Glutamatergic neuron (in vitro differentiated cells): Measurements from ENCODE around the gene ZNF174. TPM values are rescaled to one million over a fixed set of nuclear protein-coding genes. Genes with fewer than 3 reads are reported as not detected.

Experiments used
- DNase-seq: peaks from one replicate; pipeline ENCODE4 v3.0.0; 2022
- H3K27ac Mint-ChIP-seq: one replicate; pipeline ENCODE4 v1.8.0; 2020; ENCODE audit warnings: mild to moderate bottlenecking, mixed read lengths, inconsistent platforms; ENCODE audit not compliant: unreplicated experiment
- H3K27me3 Mint-ChIP-seq: one replicate; pipeline ENCODE4 v1.8.0; 2020; ENCODE audit warnings: mild to moderate bottlenecking, moderate library complexity, mixed read lengths, inconsistent platforms; ENCODE audit not compliant: unreplicated experiment
- H3K36me3 Mint-ChIP-seq: one replicate; pipeline ENCODE4 v1.8.0; 2020; ENCODE audit warnings: mild to moderate bottlenecking, mixed read lengths, inconsistent platforms; ENCODE audit not compliant: unreplicated experiment
- H3K4me1 Mint-ChIP-seq: one replicate; pipeline ENCODE4 v1.8.0; 2020; ENCODE audit warnings: mild to moderate bottlenecking, low read depth, mixed read lengths, inconsistent platforms; ENCODE audit not compliant: unreplicated experiment
- H3K4me3 Mint-ChIP-seq: one replicate; pipeline ENCODE4 v1.8.0; 2020; ENCODE audit warnings: mild to moderate bottlenecking, mixed read lengths, inconsistent platforms; ENCODE audit not compliant: unreplicated experiment
- H3K9me3 Mint-ChIP-seq: one replicate; pipeline ENCODE4 v1.8.0; 2020; ENCODE audit warnings: mild to moderate bottlenecking, moderate library complexity, mixed read lengths, inconsistent platforms; ENCODE audit not compliant: unreplicated experiment
- total RNA-seq: library from RNA; stranded (reverse); fragmentation: NEBNext Ultra II Directional; extraction: Animal tissue kit (Norgen Biotek cat#: 25700); gene quantifications from one replicate; pipeline ENCODE4 v1.2.1, GENCODE V29; 2021; ENCODE audit not compliant: unreplicated experiment
- TF ChIP-seq, protein P1 (sequence below): fragments of 200-600 bp; sonication (generic); IDR thresholded peaks from one replicate; pipeline ENCODE4 v1.5.0; 2021; ENCODE audit not compliant: partially characterized antibody, unreplicated experiment

Gene ZNF174
- total RNA-seq, 1 donor from 2014 or later = 16.3 TPM

DNA sequence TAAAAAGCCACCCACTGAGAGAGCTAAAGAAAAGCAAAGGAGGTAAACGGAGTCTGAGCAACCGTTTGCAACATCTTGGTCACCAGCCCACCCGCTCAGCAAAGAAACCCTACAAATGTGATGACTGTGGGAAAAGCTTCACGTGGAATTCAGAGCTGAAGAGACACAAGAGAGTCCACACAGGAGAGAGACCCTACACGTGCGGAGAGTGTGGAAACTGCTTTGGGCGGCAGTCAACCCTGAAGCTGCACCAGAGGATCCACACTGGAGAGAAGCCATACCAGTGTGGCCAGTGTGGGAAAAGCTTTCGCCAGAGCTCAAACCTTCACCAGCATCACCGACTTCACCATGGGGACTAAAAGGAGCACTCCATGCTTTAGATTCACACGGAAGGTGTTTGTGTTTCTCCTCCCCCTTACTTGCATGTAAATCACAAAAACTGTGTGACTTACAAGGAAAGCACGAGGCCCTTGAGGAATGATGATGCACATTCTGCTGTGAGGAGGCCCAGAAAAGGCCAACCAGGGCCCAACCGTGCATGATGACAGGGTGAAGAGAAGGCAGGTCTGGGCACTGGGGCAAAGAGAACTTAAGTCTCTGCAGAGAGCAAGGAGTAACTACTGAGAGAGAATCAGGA lies 7.7 kb downstream of the ZNF174 start:
- H3K27ac Mint-ChIP-seq = no peak overlapping the region
- peaks cover 24% of the 10 kb centered on the region for H3K9me3 Mint-ChIP-seq
- no peak overlapping the region for H3K4me3 Mint-ChIP-seq
- peaks cover 3% of the 10 kb centered on the region for H3K27me3 Mint-ChIP-seq
- peaks cover 82% of the 10 kb centered on the region for H3K36me3 Mint-ChIP-seq
- TF ChIP-seq, protein P1, sequence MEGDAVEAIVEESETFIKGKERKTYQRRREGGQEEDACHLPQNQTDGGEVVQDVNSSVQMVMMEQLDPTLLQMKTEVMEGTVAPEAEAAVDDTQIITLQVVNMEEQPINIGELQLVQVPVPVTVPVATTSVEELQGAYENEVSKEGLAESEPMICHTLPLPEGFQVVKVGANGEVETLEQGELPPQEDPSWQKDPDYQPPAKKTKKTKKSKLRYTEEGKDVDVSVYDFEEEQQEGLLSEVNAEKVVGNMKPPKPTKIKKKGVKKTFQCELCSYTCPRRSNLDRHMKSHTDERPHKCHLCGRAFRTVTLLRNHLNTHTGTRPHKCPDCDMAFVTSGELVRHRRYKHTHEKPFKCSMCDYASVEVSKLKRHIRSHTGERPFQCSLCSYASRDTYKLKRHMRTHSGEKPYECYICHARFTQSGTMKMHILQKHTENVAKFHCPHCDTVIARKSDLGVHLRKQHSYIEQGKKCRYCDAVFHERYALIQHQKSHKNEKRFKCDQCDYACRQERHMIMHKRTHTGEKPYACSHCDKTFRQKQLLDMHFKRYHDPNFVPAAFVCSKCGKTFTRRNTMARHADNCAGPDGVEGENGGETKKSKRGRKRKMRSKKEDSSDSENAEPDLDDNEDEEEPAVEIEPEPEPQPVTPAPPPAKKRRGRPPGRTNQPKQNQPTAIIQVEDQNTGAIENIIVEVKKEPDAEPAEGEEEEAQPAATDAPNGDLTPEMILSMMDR = no peak
- no peaks in the 10 kb centered on the region for H3K4me1 Mint-ChIP-seq
- DNase-seq = no peak

DNA sequence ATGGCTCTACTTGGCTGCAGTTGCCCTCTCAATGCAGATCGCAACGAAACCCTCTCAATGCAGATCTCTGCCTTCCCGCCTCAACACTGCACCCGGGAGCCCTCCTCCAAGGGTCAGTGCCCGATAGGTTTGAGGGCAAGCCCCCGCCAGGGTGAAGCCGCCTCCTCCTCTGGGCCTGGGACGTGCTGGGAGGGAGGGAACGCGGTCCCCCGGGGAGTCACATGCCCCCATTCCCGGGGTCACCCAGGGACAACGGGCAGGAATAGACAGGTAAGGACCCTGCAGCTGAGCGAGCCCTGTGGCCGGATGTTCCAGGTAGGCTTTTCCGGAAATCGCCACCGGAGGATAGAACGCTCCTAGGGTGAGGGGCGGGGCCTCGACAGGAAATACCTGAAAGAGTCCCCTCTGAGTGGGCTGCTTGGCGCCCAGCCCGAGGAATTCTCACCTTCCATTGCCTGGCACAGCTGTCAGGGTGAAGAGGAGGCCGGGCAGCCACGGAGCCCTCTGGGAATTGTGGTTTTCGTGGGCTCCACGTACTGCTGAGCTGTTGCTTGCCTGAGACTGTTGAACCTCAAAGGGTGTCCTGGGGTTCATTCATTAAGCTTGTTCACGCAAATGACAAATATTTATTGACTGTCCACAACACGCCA lies 12.8 kb downstream of the ZNF174 start:
- Mint-ChIP-seq H3K4me1 (no peaks in the 10 kb centered on the region), H3K4me3 (no peak overlapping the region), H3K27me3 (peaks cover 2% of the 10 kb centered on the region), H3K9me3 (peaks cover 18% of the 10 kb centered on the region), H3K36me3 (peaks cover 41% of the 10 kb centered on the region), H3K27ac (no peak overlapping the region)
- DNase-seq = no peak
- TF ChIP-seq, protein P1 = no peak

DNA sequence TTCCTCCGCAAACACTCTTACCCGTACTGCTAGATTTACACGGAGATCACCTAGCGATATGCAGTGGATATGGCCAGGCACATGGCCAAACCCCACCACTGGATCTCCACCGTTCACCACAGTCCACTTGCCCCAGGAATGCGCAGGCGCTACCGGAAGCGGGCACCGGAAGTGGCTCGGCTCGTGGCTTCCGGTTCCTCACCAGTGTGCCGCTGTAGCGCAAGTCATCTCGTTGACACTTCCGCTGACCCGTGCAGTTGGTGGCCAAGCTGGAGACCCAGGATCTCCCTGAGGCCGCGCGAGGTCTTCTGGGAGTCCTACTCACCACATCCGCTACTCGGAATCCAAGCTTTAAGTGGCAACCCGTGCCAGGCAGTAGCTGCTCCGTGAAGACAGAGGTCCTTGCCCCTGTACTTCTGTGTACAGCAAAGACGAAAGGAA lies 30.8 kb downstream of the ZNF174 start:
- H3K27ac Mint-ChIP-seq = no peak overlapping the region
- H3K9me3 Mint-ChIP-seq = no peaks in the 10 kb centered on the region
- peaks cover 16% of the 10 kb centered on the region for H3K36me3 Mint-ChIP-seq
- TF ChIP-seq, protein P1 = no peak
- H3K4me1 Mint-ChIP-seq = no peaks in the 10 kb centered on the region
- DNase-seq = no peak
- H3K4me3 Mint-ChIP-seq = no peak overlapping the region
- no peaks in the 10 kb centered on the region for H3K27me3 Mint-ChIP-seq

DNA sequence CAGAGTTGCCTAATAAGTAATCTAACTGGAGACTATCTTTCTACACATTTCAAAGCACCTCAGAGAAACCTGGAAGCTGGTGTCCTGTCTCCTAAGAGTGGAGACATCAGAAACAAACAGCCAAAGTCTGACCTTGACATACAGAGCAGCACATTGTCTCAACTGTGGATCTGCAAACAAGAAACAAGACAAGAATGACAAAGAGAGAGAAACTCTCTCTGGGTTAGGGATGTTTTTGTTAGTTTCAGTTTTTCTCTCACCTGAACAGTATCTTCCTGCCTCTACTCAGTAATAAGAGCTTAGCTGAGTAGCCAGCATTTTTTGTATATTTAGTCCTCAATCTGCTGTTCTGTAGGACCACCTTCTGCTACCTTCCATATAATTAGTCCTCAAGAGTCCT lies 33.4 kb downstream of the ZNF174 start:
- TF ChIP-seq, protein P1 = no peak
- H3K4me1 Mint-ChIP-seq = no peaks in the 10 kb centered on the region
- H3K4me3 Mint-ChIP-seq = no peak overlapping the region
- no peak for DNase-seq
- no peak overlapping the region for H3K27ac Mint-ChIP-seq
- H3K36me3 Mint-ChIP-seq = peaks cover 16% of the 10 kb centered on the region
- H3K9me3 Mint-ChIP-seq = no peaks in the 10 kb centered on the region
- no peaks in the 10 kb centered on the region for H3K27me3 Mint-ChIP-seq

DNA sequence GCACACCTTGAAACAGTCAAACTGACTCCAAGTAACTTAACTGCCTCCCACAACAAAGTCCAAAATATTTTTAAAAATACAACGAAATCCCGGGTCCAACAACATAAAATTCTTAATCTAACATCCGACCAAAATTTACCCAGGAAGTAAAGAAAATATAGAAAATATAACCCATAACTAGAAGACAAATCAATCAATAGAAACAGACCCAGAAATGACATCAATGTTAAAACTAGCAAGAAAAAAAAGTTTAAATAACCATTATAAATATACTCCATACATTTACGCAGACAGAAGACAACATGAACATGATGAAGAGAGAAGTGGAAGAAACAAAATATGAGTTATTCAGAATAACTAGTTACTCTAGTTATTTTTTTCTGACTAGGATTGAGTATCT lies 38.6 kb downstream of the ZNF174 start:
- TF ChIP-seq, protein P1 = no peak
- peaks cover 2% of the 10 kb centered on the region for H3K4me1 Mint-ChIP-seq
- no peak overlapping the region for H3K27ac Mint-ChIP-seq
- H3K27me3 Mint-ChIP-seq = peaks cover 5% of the 10 kb centered on the region
- no peak for DNase-seq
- H3K4me3 Mint-ChIP-seq = no peak overlapping the region
- H3K9me3 Mint-ChIP-seq = peaks cover 13% of the 10 kb centered on the region
- peaks cover 6% of the 10 kb centered on the region for H3K36me3 Mint-ChIP-seq
